Middle frontal gyrus (tissue), 1 donor: ENCODE data around the gene SULT1E1.

Experiments
- DNase-seq: peaks from one replicate; pipeline ENCODE4 v3.0.0-alpha.2; 2015; ENCODE audit warnings: low spot score; ENCODE audit errors: extremely low spot score

Gene SULT1E1

DNA sequence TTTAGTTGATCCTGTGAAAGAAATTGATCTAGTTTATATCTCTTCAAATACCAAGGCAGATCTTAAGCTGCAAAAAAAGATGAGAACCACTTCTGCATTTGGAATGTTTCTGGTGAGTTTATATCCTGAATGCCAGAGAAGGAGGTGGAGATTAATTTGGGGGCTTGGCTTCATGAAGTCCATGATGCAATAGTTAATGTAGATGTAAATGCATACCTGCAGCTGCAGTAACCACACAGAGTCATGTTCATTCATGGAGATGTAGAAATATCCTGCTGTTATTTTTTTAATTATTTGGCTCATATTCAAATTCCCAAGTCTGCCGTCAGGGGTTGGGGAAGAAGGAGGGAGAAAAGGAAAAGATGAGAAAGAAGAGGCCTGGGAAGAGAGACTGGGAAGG lies at the start of gene SULT1E1:
TSS of gene SULT1E1 (minus strand) at position 94 of the 400 bp plus-strand sequence. CDS start 2,501 bp downstream, outside the sequence.
- no peak for DNase-seq

DNA sequence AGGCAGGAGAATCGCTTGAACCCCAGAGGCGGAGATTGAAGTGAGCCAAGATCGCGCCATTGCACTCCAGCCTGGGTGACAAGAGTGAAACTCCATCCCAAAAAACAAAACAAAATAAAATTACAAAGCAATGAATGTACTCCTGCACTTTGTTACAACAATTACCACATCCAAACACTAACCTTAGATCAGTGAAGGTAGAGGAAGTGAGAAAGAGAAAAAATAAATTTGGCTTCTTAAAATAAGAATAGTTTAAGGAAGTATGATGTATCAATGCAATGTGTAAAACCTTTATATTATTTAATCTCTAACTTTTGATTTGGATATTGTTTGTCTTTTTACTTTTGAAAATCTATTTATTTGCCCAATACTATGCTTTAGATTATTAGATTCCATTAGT lies 49.2 kb upstream of the SULT1E1 start:
- DNase-seq, result no peak

GRCh38 chr4:69907151-69907550 lies 47.2 kb upstream of the SULT1E1 start:
- DNase-seq, result no peak

DNA sequence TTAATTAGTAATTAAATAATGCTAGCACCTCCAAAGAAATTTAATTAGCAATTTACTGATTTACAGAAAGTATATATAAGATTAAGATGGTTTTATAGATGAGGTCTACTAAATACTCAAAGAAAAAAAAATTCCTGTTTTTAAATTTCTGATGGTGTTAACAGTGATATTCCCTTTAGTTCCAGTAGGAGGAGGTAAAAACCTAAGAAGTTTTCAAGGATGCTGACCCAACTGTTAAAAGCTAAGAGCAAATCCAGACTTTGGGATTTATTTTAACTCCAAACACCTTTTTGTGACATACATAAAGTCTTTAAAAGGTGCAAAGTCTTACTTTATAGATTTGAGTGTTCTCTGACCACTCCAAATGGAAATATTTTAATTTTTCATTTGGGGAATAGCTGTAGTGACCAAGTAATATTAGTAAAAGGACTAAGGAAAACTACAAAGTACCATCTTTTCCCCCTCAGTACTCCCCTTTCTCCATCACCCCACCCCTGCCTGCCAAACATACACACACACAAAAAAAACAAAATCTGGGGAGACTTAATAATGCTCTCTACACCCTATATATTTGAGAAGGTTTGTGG lies 36.7 kb upstream of the SULT1E1 start:
- DNase-seq, result no peak

- DNase-seq, result no peak
Observed at GRCh38 chr4:69894721-69895120, 34.8 kb upstream of the SULT1E1 start.

DNA sequence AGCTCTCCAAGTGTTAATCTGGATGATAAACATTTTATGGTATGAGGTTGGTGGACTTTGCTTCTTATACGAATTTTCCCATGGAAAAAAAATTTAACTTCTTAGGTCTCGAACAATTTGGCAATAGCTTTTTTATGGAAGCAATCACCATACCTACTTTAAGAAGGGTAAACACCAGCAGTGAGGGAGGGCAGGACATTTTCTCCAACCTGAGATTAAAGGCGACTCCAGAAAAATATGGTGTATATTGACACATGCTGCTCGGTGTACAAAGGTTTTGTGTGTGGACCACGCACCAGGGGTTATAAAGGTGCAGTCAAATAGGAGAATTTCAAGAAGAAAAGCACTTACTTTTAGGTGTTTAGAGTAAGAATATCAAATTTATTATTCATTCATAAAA lies 34.2 kb upstream of the SULT1E1 start:
- no peak for DNase-seq

DNA sequence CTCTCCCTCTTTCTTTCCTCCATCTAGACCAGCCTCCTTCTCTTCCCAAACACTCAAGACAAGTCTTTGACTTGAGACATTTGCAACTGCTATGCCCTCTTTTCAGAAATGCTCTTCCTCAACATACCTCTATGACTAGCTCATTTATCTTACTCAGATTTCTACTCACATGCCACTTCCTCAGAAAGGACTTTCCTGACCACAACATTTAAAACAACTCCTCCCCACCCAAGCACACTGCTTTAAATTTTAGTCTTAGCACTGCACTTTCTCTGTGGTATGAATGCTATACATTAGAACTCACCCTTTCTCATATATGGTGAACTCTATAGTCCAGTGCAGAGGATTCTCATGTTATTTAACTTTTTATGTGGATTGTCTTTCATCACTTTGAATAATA lies 28.4 kb upstream of the SULT1E1 start:
- DNase-seq, result no peak

DNA sequence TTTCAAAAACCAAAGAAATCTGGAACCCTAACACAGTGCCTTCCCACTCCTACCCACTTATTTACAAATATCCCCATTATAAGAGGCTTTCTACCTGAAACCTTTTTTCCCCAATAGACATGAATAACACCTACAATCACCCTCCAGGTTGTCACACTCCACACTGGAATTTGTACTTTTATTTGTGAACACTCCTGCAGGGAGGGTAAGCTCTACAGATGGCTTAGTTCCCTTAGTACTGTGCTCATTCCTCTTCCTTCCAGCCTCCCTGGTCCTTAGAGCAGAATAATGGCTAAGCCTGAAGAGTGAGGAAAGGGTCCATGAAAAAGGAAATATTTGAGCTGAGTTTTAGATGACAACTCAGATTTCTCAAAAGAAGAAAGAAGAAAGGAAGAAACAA lies 22.2 kb upstream of the SULT1E1 start:
- no peak for DNase-seq

GRCh38 chr4:69881173-69881773 lies 21.3 kb upstream of the SULT1E1 start:
- no peak for DNase-seq

DNA sequence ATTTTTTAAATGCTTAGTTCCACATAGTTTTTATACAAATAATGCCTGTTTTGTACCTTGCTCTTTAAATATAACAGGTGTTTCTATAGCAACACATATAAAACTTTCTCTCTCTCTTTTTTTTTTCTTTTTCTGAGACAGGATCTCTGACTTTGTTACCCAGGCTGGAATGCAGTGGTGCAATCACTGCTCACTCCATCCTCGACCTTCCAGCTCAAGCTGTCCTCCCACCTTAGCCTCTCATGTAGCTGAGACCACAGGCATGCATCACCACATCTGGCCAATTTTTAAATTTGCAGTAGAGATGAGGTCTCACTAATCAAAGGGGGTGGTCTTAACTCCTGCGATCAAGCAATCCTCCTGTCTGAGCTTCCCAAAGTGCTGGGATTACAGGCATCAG lies 18.3 kb upstream of the SULT1E1 start:
- DNase-seq, result no peak

- DNase-seq, result no peak
Observed at GRCh38 chr4:69877453-69877852, 17.5 kb upstream of the SULT1E1 start.

DNA sequence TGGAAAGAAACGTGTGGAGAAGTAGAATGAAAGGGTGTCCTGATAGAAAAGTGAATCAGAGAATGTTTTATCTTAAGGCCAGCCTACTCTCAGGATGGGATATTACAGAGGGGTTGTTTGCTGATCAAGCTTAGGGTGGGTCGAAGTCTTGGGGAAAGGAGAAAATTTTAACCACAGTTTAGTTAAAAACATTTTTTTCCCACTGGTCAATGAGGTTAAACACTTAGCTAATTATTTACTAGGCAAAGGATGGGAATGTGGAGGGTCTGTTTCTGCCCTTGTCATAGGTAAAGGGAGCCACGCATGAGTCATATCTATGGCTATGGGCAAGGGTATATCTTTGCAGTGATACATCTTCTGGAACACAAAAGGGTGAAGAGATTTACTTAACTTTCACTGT lies 16.1 kb upstream of the SULT1E1 start:
- no peak for DNase-seq

DNA sequence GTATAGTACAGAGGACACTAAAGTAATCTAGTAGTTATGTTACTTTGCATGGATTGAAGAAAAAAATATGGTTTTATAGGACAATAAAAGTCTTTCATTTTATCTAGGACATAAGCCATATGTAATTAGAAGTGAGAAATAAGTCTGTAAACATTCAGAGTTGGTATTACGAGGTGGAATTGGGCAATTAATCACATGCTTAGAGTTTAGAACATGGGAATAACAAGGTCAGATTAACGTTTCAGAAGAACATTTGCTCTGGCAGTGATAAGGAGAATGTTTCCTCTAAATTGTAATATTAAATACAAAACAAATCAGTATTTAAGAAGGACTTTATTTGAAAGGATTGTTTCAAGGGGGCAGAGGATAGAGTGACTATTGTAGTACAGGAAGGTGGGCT lies 15.6 kb upstream of the SULT1E1 start:
- DNase-seq, result no peak

DNA sequence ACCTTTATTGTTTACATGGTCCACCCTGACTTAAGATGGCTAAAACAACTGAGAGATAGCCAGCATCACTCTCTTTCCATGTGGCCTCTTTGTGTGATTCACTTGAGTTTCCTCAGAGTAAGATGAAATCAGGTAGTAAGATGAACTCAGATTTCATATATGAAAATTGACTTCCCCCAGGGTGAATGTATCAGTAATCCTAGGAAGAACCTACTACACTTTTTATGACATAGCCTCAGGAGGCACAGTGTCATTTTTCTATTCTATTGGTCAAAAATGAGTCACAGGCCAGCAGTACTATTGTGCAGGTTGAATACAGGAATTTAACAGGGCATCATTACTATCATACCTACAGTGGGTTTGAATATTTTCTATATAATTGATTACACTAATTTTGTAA lies 14.6 kb upstream of the SULT1E1 start:
- DNase-seq, result no peak

GRCh38 chr4:69861756-69862155 lies 1.8 kb upstream of the SULT1E1 start:
- DNase-seq, result no peak

DNA sequence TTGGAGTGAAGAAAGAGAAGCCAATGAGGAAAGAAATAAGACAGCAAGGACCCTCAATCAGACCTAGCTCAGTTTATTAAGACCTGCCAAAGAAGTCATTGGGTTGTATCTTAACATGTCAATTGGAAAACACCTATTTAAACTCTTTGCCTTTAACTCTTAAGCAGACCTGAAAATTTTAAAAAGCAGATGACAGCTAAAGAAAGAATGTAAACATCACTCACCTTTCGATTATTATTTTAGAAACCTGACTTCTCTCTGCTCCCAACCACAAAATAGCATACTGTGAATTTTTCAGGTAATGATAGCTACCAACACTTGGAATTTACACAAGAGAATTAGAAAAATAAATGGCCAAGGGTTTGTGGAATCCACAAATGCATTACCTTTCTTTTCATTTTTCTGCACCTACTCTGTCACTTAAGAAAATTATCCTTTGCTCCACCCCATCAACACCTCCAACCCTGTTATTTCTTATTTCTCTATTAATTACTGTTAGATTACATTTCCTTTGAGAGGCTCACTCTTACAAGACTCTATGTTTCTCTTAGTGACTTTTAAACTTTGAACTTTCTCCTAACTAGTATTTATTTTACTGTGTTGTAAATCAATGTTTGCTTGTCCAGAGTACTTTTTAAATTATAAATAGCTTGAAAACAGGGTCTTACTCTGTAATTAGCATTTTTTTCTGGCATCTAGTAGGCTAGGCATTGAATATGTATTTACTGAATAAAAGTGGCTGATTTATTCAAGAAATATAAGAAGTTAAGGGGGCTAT lies 765 bp upstream of the SULT1E1 start:
- DNase-seq, result no peak

- DNase-seq, result no peak
Observed at GRCh38 chr4:69859140-69859685, 732 bp downstream of the SULT1E1 start.

- no peak for DNase-seq
Observed at GRCh38 chr4:69858690-69859089, 1.3 kb downstream of the SULT1E1 start.

DNA sequence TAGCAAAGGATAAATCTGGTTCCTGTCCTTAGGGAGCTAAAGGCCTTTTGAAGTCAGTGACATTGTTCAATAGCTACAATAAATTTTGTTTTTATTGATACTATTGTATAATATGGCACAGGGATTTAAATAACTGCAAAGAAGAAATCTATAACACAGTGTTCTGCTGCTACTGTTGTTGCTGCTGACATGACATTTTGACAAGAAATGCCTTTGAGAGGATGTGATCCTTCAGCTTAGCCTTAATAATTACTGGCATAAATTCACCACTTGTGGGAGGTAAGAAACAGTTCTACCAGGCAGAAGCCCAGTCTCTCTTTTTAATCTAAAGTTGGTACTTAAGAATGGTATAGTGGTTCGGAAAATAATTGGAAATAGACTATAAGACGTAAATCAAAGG lies 4.1 kb downstream of the SULT1E1 start:
- no peak for DNase-seq

- DNase-seq, result no peak
Observed at GRCh38 chr4:69849969-69850368, 10.0 kb downstream of the SULT1E1 start.

GRCh38 chr4:69849297-69849696 lies 10.6 kb downstream of the SULT1E1 start:
- no peak for DNase-seq

GRCh38 chr4:69848028-69848427 lies 11.9 kb downstream of the SULT1E1 start:
- no peak for DNase-seq
